GM18868 (cell line): ENCODE results near the gene SERPINB13.
"Not testable (repeated sequence)": the region's sequence is repeated elsewhere in the genome, so short reads cannot be mapped to it uniquely, and the experiment has no call there.

ENCODE experiments used
- ATAC-seq: cut with Tn5 transposase; IDR thresholded peaks from one replicate; pipeline ENCODE4 v1.9.1; 2021; ENCODE audit warnings: mild to moderate bottlenecking, moderate library complexity; ENCODE audit not compliant: unreplicated experiment

Gene SERPINB13

DNA sequence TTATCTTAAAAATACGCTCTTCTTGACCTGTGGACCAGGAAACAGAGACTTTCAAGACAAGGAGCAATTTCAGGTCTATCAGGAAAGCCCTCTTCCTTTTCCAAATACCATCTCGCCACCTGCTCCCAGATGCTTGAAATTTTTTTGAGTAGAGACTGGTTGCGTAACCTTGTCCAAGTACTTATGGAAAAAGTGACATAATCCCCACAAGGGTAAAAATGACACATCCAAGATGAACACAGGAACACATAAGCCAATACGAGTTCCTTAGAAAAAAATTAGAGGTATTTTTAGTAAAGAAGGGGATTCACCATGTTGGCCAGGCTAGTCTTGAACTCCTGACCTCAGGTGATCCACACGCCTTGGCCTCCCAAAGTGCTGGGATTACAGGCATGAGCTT, 1.8 kb downstream of the SERPINB13 start:
- ATAC-seq = no peak

DNA sequence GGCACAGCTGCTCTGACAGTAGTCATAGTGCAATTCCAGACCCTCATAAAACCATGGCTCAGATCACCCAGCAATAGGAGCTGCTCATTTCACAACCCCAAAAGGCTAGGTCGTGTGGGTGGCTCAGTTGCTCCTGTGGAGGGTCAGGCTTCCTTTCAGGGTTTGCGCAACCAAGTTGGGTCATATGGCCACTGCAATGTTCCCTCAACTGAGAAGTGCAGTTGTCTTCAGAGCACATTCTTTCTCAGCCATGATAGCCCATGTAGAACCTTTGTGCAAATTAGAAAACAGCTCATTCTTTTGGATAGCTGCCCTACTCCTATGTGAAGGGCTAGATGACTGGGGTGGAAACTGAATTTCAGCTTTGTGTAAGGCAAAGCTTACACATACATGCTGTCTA, 3.2 kb downstream of the SERPINB13 start:
- no peak for ATAC-seq

DNA sequence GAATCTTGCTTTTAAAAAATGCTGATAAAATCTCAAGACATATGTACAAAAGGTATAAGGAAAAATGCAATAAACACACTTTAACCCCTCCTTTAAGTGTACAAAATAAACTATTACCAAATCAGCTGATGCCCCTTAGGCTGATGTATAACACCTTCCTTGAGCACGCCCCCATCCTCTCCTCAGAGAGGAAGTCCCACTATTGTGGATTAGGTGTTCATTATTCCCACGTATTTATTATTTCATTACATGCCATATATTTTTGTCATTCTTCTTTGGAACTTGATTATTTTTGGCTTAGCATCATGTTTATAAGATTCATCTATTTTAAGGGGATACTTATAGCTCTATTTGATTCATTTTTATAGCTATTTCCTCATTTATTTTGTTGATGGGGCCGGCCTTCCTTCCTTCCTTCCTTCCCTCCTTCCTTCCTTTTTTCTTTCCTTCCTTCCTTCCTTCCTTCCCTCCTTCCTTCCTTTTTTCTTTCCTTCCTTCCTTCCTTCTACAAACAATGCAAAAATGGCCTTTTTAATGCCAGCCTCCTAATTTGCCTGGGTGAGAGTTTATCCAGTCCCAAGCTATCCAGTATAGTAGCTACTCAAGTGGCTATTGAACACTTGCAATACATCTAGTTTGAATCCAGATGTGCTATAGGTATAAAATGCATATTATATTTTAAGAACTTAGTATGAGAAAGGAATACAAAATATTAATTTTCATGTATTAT, 4.0 kb downstream of the SERPINB13 start:
- no peak for ATAC-seq

DNA sequence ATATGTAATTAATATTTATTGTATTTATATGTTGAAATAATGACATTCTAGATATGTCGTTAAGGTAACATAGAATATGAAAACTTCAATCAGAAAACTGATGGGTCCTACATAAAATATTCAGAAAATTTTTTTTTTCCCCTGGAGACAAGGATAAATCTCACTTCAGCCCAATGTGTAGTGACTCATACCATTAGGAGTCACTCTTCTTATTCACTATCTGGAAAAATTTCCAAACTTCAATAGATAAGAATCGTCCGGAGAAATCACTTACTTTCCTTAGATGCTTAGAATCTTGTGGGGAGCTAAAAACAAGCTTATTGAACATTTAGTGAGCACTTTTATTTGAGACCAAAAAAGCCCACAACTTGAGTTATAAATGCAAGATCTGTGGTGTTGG, 4.6 kb downstream of the SERPINB13 start:
- no peak for ATAC-seq

DNA sequence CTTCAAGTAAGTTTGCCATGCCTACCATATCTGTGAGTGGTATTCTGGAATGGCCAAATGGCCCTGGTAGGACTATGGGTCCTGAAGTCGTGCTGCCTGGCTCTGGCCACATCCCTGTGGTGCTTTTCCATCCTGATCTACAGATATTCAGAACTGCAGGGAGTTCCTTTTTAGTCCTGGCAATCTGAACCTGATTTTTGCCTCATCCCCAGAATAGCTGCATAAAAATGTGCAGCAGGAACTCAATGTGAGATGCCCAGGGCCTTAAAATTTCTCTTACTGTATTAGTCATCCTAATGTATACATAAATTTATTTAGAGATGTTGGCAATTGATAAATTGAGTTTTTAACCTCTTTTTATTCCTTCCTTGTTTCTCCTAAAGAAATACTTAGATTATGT, 5.3 kb downstream of the SERPINB13 start:
- ATAC-seq = no peak

DNA sequence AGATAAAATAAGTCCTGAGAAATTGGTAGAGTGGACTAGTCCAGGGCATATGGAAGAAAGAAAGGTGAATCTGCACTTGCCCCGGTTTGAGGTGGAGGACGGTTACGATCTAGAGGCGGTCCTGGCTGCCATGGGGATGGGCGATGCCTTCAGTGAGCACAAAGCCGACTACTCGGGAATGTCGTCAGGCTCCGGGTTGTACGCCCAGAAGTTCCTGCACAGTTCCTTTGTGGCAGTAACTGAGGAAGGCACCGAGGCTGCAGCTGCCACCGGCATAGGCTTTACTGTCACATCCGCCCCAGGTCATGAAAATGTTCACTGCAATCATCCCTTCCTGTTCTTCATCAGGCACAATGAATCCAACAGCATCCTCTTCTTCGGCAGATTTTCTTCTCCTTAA, 9.8 kb downstream of the SERPINB13 start:
- ATAC-seq = no peak

DNA sequence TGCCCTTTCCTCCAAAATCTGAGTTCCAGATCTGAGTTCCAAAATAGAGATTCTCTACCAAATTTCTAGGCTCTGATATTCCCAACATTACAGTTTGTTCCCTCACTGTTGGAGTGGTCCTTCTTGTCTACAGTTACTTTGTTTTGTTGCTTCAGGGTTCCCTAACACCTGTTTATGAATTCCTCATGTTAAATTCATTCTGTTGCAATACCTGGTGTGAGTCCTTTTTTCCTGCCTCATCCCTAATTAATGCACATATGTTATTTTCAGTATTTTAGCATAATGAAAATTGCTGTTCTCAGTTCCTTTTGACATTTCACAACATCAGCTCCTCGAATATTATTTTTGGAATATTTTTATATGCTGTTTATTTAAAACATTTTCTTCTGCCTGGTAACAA, 16.2 kb downstream of the SERPINB13 start:
- ATAC-seq = no peak

DNA sequence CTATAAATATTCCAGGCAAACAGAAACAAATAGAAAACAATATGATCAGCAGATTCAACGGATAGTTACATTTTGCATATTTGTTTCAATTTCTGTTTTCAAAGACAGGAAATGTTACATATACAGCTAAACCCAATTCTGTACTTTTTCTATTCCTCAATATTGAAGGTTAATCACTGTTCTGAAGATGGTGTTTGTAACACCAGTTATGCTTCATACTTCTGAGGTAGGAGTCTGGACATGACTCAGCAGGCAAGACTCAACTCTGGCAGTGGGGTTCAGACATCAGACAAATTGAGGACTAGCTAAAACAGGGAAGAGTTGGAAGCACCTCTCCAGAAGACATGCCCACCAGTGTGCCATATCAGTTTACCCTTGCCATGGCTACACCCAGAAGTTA, 16.6 kb downstream of the SERPINB13 start:
- ATAC-seq = peak; percentile 86

DNA sequence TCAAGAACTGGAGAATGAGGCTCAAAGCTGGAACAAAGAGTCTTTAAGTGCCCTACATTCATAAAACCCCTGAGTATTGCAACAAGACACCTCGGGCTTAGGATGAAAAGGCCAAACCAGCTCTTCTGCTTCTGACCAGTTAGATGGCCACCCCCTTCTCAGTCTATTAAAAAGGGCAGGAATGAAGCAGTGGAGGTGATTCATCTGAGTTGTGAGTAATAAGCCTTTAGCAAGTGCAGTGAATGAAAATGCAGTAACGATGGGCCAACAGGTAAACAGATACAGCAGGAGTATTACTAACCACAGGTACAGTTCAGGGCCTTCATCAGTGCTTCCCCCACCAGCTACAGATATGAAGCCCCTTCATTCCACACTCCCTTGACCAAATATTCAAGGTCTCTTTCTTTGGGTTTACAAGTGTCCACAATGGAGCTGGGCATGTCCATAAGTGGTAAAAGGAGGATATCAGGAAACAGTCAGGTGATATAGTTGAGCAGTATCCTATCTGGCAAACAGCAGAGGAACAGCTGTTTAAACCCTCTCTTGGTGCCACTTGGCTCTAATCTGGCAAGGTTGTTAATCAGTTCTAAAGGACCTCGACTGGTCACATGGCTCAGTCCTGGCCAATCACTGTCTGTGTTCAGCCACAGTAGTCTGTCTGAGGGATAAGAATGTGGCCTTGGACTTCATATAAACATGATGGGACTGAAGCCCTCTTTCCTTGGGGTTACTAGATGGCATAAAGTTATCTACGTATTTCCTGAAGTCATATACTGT, 17.8 kb downstream of the SERPINB13 start:
- no peak for ATAC-seq

DNA sequence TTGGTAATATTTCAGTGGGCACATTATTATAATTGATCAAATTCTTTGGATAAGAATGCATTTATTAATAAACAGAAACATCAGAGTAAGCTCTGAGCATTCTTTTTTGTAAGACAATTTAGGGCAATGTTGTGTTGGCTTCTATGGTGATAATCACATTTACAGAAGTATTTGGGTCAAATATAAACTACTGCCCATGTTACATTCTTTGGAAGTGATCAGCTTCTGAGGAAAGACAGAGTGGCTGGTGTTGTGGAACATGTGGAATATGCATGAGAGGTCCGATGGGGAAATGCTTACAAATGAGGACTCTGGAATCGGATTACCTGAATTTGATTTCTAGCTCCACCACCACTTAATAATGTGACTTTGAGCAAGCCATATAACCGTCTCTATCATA, 19.4 kb downstream of the SERPINB13 start:
- ATAC-seq = no peak

DNA sequence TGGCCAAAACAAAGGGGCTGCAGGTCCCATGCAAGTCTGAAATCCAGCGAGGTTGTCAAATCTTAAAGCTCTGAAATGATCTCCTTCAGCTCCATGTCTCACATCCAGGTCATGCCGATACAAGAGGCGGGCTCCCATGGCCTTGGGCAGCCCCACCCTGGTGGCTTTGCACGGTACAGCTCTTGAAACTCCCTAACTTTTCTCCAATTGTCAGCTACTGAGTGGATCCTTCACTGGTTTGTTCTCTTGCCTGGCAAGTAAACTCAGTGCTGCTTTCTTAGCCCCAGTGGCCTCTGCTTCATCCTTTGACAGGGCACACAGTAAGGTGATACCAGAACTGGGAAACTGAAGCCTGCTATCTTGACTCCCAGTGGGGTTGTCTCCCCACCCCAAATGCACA, 26.3 kb downstream of the SERPINB13 start:
- ATAC-seq = no peak

DNA sequence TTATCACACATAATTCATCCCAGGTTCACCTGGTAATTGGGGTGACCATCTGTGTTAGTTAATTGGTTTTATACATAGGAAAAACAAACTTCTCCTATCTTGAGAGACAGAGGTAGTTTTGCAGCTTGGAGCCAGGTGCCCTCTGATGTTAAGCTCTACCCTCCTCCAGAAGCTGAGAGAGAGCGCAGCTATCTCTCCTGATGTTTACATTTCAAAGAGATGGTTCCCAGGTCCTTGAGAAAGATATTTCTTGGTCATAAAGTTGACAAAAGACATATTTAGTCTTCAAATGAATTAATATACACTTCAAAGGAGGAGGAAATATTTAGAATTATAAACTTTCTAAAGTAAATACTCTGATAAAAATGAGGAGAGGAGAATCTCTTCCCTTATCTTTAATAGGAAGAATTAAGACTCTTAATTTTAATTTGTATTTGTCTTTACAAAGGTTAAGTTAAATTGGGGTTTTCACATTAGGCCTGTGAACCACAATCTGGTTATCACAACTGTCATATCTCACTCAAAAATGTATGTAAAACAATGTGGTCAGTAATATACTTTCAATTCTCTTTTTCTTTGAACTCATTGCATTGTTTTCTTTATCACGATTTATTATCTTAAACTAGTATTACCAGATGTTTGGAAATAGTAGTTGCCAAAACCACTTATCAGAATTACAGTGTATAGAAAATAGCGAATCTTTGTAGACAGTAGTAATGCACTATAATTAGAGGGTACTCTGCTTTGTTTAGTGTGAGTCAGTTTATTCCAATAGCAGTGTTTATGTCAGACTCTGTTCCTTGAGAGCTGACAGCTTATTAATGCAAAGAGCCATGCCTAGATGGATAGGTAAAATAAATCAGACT, 30.1 kb downstream of the SERPINB13 start:
- peak; percentile 86 for ATAC-seq

DNA sequence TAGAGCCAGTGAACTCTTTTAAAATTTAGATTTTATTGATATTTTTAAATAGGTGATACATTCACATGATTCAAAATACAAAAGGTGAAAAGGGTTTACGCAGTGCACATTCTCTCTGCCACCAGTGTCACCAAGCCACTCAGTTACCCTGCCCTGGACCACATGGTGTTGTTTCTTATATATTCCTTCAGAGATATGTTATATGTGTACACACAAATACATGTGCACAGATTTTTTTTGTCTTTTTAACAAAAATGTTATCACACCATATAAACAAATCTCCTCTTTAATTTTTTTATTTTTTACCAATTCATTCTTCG, 30.7 kb downstream of the SERPINB13 start:
- ATAC-seq = peak; percentile 4

DNA sequence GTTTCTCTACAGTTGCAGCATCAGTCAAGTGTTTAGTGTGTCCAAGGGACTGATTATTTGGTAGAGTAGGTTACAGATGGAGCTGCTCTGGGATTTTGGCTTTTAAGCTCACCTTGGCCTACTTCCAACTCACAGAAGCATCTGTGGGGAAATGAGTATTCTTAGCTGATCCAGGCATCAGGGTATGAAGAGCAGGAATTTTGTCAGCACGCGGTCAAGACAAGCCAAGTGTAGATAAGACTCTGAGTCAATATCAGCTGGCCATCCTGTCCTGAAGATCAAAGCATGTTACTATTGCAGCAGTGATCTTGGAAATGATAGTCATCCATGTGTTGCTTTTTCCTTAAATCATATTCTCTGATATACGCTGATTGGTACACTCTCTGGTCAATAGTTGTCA, 32.5 kb downstream of the SERPINB13 start:
- no peak for ATAC-seq

DNA sequence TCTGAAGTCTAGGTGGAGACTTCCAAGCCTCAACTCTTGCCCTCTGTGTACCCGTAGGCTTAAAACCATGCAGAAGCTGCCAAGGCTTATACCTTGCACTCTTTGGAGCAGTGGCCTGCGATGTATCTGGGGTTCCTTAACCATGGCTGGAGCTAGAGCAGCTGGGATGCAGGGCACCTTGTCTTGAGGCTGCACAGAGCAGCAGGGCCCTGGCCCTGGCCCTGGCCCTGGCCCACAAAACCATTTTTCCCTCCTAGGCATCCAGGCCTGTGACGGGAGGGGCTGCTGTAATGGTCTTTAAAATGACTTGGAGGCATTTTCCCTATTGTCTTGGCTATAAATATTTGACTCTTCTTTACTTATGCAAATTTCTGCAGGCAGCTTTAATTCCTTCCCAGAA, 37.7 kb downstream of the SERPINB13 start:
- no peak for ATAC-seq

DNA sequence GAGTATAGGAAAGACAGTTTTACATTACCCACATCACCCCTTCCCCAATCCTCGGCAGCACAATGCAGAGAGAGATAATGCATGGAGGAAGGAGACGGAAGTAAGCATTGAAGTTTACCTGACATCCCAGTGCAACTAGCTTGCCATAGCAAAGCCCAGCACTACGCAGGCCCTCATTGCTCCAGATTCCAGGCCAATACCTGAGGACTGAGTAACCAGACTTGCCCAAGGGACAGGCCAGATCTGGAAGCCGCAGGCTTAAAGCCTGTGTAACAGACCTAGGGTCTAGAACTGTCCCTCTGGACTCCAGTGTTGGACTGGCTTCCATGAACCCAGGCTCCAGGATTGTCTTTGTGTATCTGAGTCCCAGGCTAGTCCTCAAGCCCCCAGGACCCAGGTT, 39.3 kb downstream of the SERPINB13 start:
- no peak for ATAC-seq

DNA sequence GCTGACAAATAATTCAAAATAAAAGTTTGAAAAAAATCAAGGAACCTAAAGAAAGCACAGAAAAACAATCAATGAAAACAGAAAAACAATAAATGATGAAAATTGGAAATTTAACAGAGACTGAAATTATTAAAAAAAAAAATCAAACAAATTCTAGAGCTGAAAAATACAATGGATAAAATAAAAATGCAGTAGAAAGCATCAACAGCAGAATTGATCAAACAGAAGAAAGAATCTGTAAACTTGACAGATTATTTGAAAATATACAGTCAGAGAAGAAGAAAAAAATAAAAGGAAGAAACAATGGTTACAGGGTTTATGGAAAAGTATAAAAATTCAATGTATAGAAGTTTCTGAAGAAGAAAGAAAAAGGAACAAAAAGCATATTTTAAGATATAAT, 40.7 kb downstream of the SERPINB13 start:
- ATAC-seq = no peak

DNA sequence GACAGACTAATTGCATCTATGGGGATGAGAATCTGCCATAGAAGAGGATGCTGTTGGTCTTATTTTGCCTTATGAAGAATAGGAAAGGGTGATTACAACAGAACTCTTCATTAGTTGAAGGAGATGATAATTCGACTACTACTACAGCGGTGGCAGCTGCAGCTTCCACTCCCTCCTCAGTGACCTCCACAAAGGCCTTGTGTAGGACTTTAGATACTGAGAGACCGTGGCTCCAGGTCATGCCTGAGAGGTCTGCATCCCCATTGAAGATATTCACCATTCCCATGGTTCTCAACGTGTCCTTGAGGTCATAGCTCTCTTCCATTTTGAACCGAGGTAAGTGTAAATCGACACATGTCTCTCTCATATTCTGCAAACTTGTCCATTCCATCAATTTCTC, 50.6 kb downstream of the SERPINB13 start:
- ATAC-seq = no peak

DNA sequence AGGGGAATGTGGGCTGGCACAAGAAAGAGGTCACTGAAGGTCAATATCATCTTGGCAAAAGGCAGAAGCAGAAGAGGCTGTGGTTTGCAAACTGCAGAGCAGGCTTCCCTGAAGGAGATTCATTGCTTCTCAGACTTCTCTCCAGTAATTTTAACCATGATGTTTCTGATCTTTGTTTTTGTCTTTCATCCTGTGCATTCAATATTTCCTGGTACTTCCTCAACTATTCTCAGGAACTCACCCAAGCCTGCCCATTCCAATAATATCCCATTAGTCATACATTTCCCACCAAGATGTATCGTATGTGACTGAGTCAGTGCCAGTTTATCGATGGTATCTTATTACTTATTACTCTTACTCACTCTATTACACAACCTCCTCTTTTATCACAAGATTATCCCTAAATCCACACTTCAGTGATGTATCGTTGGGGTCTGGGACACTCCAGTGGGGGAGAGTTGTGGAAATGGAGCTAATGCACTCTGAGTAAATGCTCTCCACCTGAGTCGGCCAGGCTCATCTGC, 54.1 kb downstream of the SERPINB13 start:
- ATAC-seq = not testable (repeated sequence)

DNA sequence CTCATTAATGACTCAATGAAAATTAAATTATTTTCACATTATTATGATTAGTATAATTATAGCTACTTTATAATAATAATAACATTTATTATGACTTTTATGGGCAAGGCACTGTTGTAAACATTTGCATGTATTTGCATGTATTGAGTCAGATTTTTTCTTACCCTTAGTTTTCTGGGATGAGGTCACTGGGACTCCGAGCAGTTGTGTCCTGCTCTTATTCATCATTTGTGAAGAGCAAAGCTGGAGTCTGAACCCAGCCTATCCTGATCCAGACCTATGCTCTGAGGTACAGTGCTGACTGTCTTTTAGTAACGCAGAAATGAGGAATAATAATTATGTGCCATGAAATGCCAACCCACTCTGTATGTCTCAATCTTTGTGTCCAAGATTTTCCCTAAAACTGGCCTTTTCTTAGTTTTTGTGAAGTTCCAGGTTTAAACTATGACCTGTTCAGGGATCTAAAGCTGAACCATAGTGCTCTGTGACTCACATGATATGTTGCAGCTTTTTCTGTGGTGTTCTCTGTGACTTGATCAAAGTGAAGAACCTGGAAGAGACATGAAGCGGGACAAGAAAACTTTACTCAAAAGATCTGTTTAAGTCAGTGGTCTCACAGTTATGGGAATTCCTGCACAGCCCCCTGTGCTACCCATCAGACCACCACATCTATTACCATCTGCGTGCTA, 55.7 kb downstream of the SERPINB13 start:
- not testable (repeated sequence) for ATAC-seq

DNA sequence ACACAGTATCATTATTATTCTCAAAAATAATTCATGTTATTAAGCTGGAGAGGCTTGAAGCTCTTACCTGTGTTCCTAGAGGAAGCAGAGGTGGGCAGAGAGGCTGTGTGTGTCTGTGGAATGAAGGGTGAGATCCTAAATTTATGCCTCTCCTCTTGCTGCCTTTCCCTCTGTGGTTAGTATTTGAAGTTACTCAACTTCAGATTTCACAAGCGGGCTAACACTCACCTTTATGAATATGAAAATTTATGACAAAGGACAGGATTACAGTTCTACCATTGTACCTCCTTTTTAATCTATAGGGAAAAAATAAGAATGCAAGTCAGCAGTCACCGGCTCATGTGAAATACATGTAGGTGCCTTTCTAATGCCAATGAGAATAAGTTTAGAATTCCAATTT, 57.0 kb downstream of the SERPINB13 start, which contains the start of gene SERPINB4:
SERPINB4 (minus strand) TSS at position 115 of the 400 bp plus-strand sequence. CDS start 679 bp downstream, outside the sequence.
- not testable (repeated sequence) for ATAC-seq
